ENCODE results near the gene CORT. TPM values are rescaled to one million over a fixed set of nuclear protein-coding genes. Genes with fewer than 3 reads are reported as not detected.
A peak's percentile ranks its signal among the peaks of the same experiment; 100 is the strongest.

CORT gene
- total and polyA plus RNA-seq, 10 of the 15 experiments (the other 5 are each of a cell fraction or from before 2014, with no cell fraction given), result 0.09 to 0.49 (median 0.23) TPM; not detected in 1

GRCh38 chr1:10489291-10490055 is 39.6 kb downstream of the CORT start (continued):
- TF ChIP-seq NR2F1 (conservative IDR thresholded peaks at IDR 0.05) (peak; percentile 59), JUNB (IDR thresholded peaks at IDR 0.05) (no peak), FOS (IDR thresholded peaks at IDR 0.05; ENCODE audit: borderline replicate concordance, extremely low read depth, insufficient read length) (no peak), YBX1 (IDR thresholded peaks at IDR 0.05) (no peak), NBN (IDR thresholded peaks at IDR 0.05) (no peak), MXI1 (IDR thresholded peaks at IDR 0.05; ENCODE audit: low read depth, low read length) (no peak), TCF3 (IDR thresholded peaks at IDR 0.05; ENCODE audit: borderline replicate concordance, insufficient read depth, low read depth, low read length) (no peak), DPF2 (IDR thresholded peaks at IDR 0.05) (no peak)

GRCh38 chr1:10490286-10490970 is 40.6 kb downstream of the CORT start:
- in situ Hi-C loops (cut with MboI), result loop anchor here (5.0 kb wide), 1 partner anchor 58 kb away; the partner anchor contains the start of gene CENPS
- H2AFZ ChIP-seq (ENCODE audit: control insufficient read depth, low read depth, low read length), result no peak overlapping the region
- H3K4me3 ChIP-seq, result no peak overlapping the region
- SMC1A ChIA-PET (ENCODE audit: uncharacterized antibody, unreplicated experiment), result interaction anchor here (0.6 to 1.9 kb wide), 3 partner anchors 10 to 61 kb away, joined by 3 to 7 read pairs (median 3); no protein-coding TSS in a partner anchor
- peaks cover 4% of the 10 kb centered on the region for H3K4me1 ChIP-seq (ENCODE audit: control insufficient read depth, insufficient read depth, low read length)
- 77% methylated on average over 12 of the region's 12 CpGs for WGBS (ENCODE audit: insufficient coverage, insufficient replicate concordance, low lambda C conversion rate, missing lambda C conversion rate)
- FAIRE-seq (no peak), DNase-seq (ENCODE audit: low read depth, low spot score) (no peak), ATAC-seq (no peak)
- H3K36me3 ChIP-seq (ENCODE audit: control insufficient read depth in 2 of 2, insufficient read depth in 2 of 2, low read length in 1 of 2), result peaks cover 0 to 4% of the 10 kb centered on the region in 2 experiments; a peak in 1 of 4 replicates
- RAD21 ChIA-PET (ENCODE audit: unreplicated experiment), result interaction anchor here (0.7 to 8.4 kb wide), 3 partner anchors 18 to 731 kb away, joined by 4 to 191 read pairs (median 6); partner anchors contain the start of gene CENPS
- intact Hi-C loops (cut with micrococcal nuclease; ENCODE audit: unreplicated experiment), result loop anchor here (5.0 kb wide), 1 partner anchor 613 kb away; no protein-coding TSS in a partner anchor
- CTCF ChIA-PET, result interaction anchor here (0.6 to 12.5 kb wide), 6 partner anchors 13 to 281 kb away, joined by 3 to 292 read pairs (median 4); partner anchors contain the start of genes CENPS and KIF1B
- H3K27ac ChIP-seq (ENCODE audit: control insufficient read depth, insufficient read depth), result no peak overlapping the region
- H3K9ac ChIP-seq (ENCODE audit: control insufficient read depth, insufficient read depth, low read length), result no peak overlapping the region
- no peak overlapping the region for H3K4me2 ChIP-seq (ENCODE audit: control insufficient read depth, insufficient read depth)
- peaks cover 17% of the 10 kb centered on the region for H3K79me2 ChIP-seq (ENCODE audit: control insufficient read depth, insufficient read depth, low read length)
- no peaks in the 10 kb centered on the region for H3K9me3 ChIP-seq (replicated peaks; ENCODE audit: control insufficient read depth, insufficient read depth, low read length)
- POLR2A ChIA-PET, result interaction anchor here (0.6 to 1.6 kb wide), 3 partner anchors 15 to 60 kb away, joined by 3 to 5 read pairs (median 4); partner anchors contain the start of gene CENPS
- H3K27me3 ChIP-seq (replicated peaks in 1 of 2; ENCODE audit: control insufficient read depth in 2 of 2, insufficient read depth in 2 of 2, low read length in 1 of 2), result no peaks in the 10 kb centered on the region
- no peak for TF ChIP-seq BCLAF1 (IDR thresholded peaks at IDR 0.05)
- TF ChIP-seq YBX1 (IDR thresholded peaks at IDR 0.05), result no peak
- no peak for TF ChIP-seq STAT3 (IDR thresholded peaks at IDR 0.05; ENCODE audit: low read depth, low read length)
- no peak for TF ChIP-seq CTCF (IDR thresholded peaks at IDR 0.05 in 2 of 3, conservative IDR thresholded peaks at IDR 0.05 in 1 of 3; ENCODE audit: control insufficient read depth in 2 of 3, extremely low read depth in 1 of 3, insufficient read depth in 1 of 3, low read depth in 3 of 3, low read length in 3 of 3)
- no peak for TF ChIP-seq MEF2B (IDR thresholded peaks at IDR 0.05; ENCODE audit: partially characterized antibody, poor library complexity, severe bottlenecking)
- TF ChIP-seq HSF1 (IDR thresholded peaks at IDR 0.05; ENCODE audit: low read depth, low read length), result no peak
- TF ChIP-seq POLR2A (IDR thresholded peaks at IDR 0.05; ENCODE audit: low read depth, low read length), result no peak
- no TSS peak for BruUV-seq (replicated peaks)
- H4K20me1 ChIP-seq (ENCODE audit: control insufficient read depth, insufficient read depth), result no peaks in the 10 kb centered on the region
